GM21576 (cell line): ENCODE data around the gene DUSP3.

ENCODE experiments used
- ATAC-seq: cut with Tn5 transposase; IDR thresholded peaks from one replicate; pipeline ENCODE4 v1.9.1; 2021; ENCODE audit warnings: mild to moderate bottlenecking, moderate library complexity; ENCODE audit not compliant: unreplicated experiment

Gene DUSP3

GRCh38 chr17:43770957-43771356 lies 7.8 kb downstream of the DUSP3 start:
- no peak for ATAC-seq

- no peak for ATAC-seq
Measured at GRCh38 chr17:43769859-43770258, 8.9 kb downstream of the DUSP3 start.

GRCh38 chr17:43769426-43769825 lies 9.4 kb downstream of the DUSP3 start:
- ATAC-seq = no peak

GRCh38 chr17:43768943-43769342 lies 9.8 kb downstream of the DUSP3 start:
- ATAC-seq = no peak

- no peak for ATAC-seq
Measured at GRCh38 chr17:43768382-43768781, 10.4 kb downstream of the DUSP3 start.

- ATAC-seq = no peak
Measured at GRCh38 chr17:43767713-43768059, 11.1 kb downstream of the DUSP3 start.

GRCh38 chr17:43767053-43767712 lies 11.6 kb downstream of the DUSP3 start:
- ATAC-seq = no peak

GRCh38 chr17:43766413-43767052 lies 12.2 kb downstream of the DUSP3 start:
- ATAC-seq = no peak

- ATAC-seq = no peak
Measured at GRCh38 chr17:43760254-43760852, 18.4 kb downstream of the DUSP3 start.

- ATAC-seq = no peak
Measured at GRCh38 chr17:43759836-43760235, 18.9 kb downstream of the DUSP3 start.

- no peak for ATAC-seq
Measured at GRCh38 chr17:43758497-43759174, 20.1 kb downstream of the DUSP3 start, which contains the start of gene SOST. Gene SOST, minus strand, starts transcription at chr17:43758791. Its CDS starts 50 bp downstream, at chr17:43758741.

GRCh38 chr17:43758086-43758485 lies 20.7 kb downstream of the DUSP3 start:
- ATAC-seq = no peak

- no peak for ATAC-seq
Measured at GRCh38 chr17:43757171-43757660, 21.6 kb downstream of the DUSP3 start.

- no peak for ATAC-seq
Measured at GRCh38 chr17:43756201-43756600, 22.6 kb downstream of the DUSP3 start.

- ATAC-seq = no peak
Measured at GRCh38 chr17:43755389-43755875, 23.3 kb downstream of the DUSP3 start.

GRCh38 chr17:43754947-43755346 lies 23.8 kb downstream of the DUSP3 start:
- ATAC-seq = no peak

GRCh38 chr17:43753493-43754129 lies 25.2 kb downstream of the DUSP3 start:
- ATAC-seq = no peak

- no peak for ATAC-seq
Measured at GRCh38 chr17:43750153-43750552, 28.6 kb downstream of the DUSP3 start.

- ATAC-seq = no peak
Measured at GRCh38 chr17:43745541-43745940, 33.2 kb downstream of the DUSP3 start.

GRCh38 chr17:43741636-43742035 lies 37.1 kb downstream of the DUSP3 start:
- no peak for ATAC-seq

GRCh38 chr17:43740541-43740940 lies 38.2 kb downstream of the DUSP3 start:
- ATAC-seq = no peak
